ENCODE data around the gene WNT10A. TPM values are rescaled to one million over a fixed set of nuclear protein-coding genes. Genes with fewer than 3 reads are reported as not detected.
"Not testable (repeated sequence)": the region's sequence is repeated elsewhere in the genome, so short reads cannot be mapped to it uniquely, and the experiment has no call there.

The WNT10A gene
- polyA plus RNA-seq, 1 of the 3 experiments (the other 2 are of a cell fraction) = 0.02 TPM

GRCh38 chr2:218927422-218927821, 46.8 kb downstream of the WNT10A start (continued):
- no peak for TF ChIP-seq TEAD4 (IDR thresholded peaks at IDR 0.05; ENCODE audit: borderline replicate concordance, insufficient read depth)
- no peak for TF ChIP-seq IRF3 (IDR thresholded peaks at IDR 0.05; ENCODE audit: low read depth, low read length)

- no peaks in the 10 kb centered on the region for H3K36me3 ChIP-seq (replicated peaks in 1 of 2; ENCODE audit: control insufficient read depth in 1 of 2, insufficient read depth in 2 of 2, low read length in 1 of 2)
- no peak overlapping the region for H3K9ac ChIP-seq
- CTCF ChIA-PET = no interaction called here
Observed at GRCh38 chr2:218927876-218928275, 47.2 kb downstream of the WNT10A start.

GRCh38 chr2:218930488-218930887, 49.8 kb downstream of the WNT10A start:
- H3K4me3 ChIP-seq (ENCODE audit: low read depth in 2 of 2, low read length in 1 of 2) = not testable (repeated sequence)

More at GRCh38 chr2:218927876-218928275, 47.2 kb downstream of the WNT10A start:
- no peaks in the 10 kb centered on the region for H3K9me3 ChIP-seq
- H3K79me2 ChIP-seq (ENCODE audit: insufficient read depth) = no peaks in the 10 kb centered on the region
- TF ChIP-seq RCOR1 (IDR thresholded peaks at IDR 0.05; ENCODE audit: low read length) (no peak), TAF1 (IDR thresholded peaks at IDR 0.05; ENCODE audit: borderline replicate concordance, low read depth, low read length) (no peak), RFX5 (IDR thresholded peaks at IDR 0.05; ENCODE audit: low read length) (no peak), POLR2AphosphoS5 (IDR thresholded peaks at IDR 0.05; ENCODE audit: low read depth, low read length) (no peak), NFIC (IDR thresholded peaks at IDR 0.05; ENCODE audit: borderline replicate concordance) (no peak), TCF12 (IDR thresholded peaks at IDR 0.05) (no peak), CHD2 (IDR thresholded peaks at IDR 0.05; ENCODE audit: low read length, partially characterized antibody) (no peak), SIN3A (IDR thresholded peaks at IDR 0.05; ENCODE audit: borderline replicate concordance, low read depth, low read length) (no peak), EP300 (IDR thresholded peaks at IDR 0.05; ENCODE audit: borderline replicate concordance in 1 of 2, low read depth in 1 of 2, low read length in 1 of 2) (no peak), GABPA (IDR thresholded peaks at IDR 0.05; ENCODE audit: low read depth) (no peak), PBX3 (IDR thresholded peaks at IDR 0.05) (no peak), SMC3 (IDR thresholded peaks at IDR 0.05; ENCODE audit: low read depth, low read length) (no peak), CTCF (IDR thresholded peaks at IDR 0.05) (no peak), RAD21 (IDR thresholded peaks at IDR 0.05; ENCODE audit: low read length) (no peak), ZBTB33 (IDR thresholded peaks at IDR 0.05; ENCODE audit: borderline replicate concordance, low read depth) (no peak), RXRA (IDR thresholded peaks at IDR 0.05; ENCODE audit: borderline replicate concordance, low read depth) (no peak)
- H3K27ac ChIP-seq (ENCODE audit: low read depth in 2 of 2, low read length in 1 of 2) = no peak overlapping the region
- H3F3A ChIP-seq (replicated peaks; ENCODE audit: insufficient read depth) = no peaks in the 10 kb centered on the region
- H3K27me3 ChIP-seq (ENCODE audit: insufficient read depth) = 0 out of 2 replicates have a peak, but pooled peaks cover 3% of the 10 kb centered on the region
- H3K4me2 ChIP-seq = no peak overlapping the region
- H3K4me1 ChIP-seq (ENCODE audit: control insufficient read depth in 1 of 2, insufficient read depth in 2 of 2, low read depth in 1 of 2, low read length in 1 of 2) = no peaks in the 10 kb centered on the region
- WGBS (ENCODE audit: low lambda C conversion rate) = 80% methylated on average over 4 of the region's 4 CpGs
- DNase-seq = no peak
- H2AFZ ChIP-seq (ENCODE audit: low read depth) = no peak overlapping the region
- no peaks in the 10 kb centered on the region for H4K20me1 ChIP-seq (ENCODE audit: insufficient read depth)
- H3K9me2 ChIP-seq = no peaks in the 10 kb centered on the region
- H3K4me3 ChIP-seq (ENCODE audit: low read depth in 2 of 2, low read length in 1 of 2) = no peak overlapping the region
- POLR2A ChIA-PET = no interaction called here

More at GRCh38 chr2:218930488-218930887, 49.8 kb downstream of the WNT10A start:
- H3K4me2 ChIP-seq; POLR2A ChIA-PET; CTCF ChIA-PET; DNase-seq; H3K9ac ChIP-seq; H4K20me1 ChIP-seq (ENCODE audit: insufficient read depth); H3K27ac ChIP-seq (ENCODE audit: low read depth in 2 of 2, low read length in 1 of 2); H3K36me3 ChIP-seq (replicated peaks in 1 of 2; ENCODE audit: control insufficient read depth in 1 of 2, insufficient read depth in 2 of 2, low read length in 1 of 2); H3K4me1 ChIP-seq (ENCODE audit: control insufficient read depth in 1 of 2, insufficient read depth in 2 of 2, low read depth in 1 of 2, low read length in 1 of 2); H3F3A ChIP-seq (replicated peaks; ENCODE audit: insufficient read depth); H2AFZ ChIP-seq (ENCODE audit: low read depth); H3K9me2 ChIP-seq; H3K79me2 ChIP-seq (ENCODE audit: insufficient read depth); H3K9me3 ChIP-seq: not testable (repeated sequence)
- H3K27me3 ChIP-seq (ENCODE audit: insufficient read depth) = peaks cover 16% of the 10 kb centered on the region; the same call in 1 of the 2 replicates
- 76% methylated on average over 10 of the region's 10 CpGs for WGBS (ENCODE audit: low lambda C conversion rate)

Measured in SK-N-SH (cell line).